Thyroid gland (tissue), 4 donors: ENCODE data around the gene STK24.

Experiments
- CTCF ChIP-seq, 6 experiments: fragments of 200-600 bp in 3 of 6; fragments of 450-650 bp in 3 of 6; sonication (generic) in 3 of 6; IDR thresholded peaks; one replicate each; pipeline ENCODE4 v1.5.1; 2016 to 2019; ENCODE audit warnings: antibody characterized with exemption in 6 of 6, mild to moderate bottlenecking in 2 of 6, inconsistent platforms in 1 of 6, moderate library complexity in 1 of 6
- POLR2A ChIP-seq, 2 donors: fragments of 450-650 bp; IDR thresholded peaks; one replicate each; pipeline ENCODE4 v1.6.1; 2017; ENCODE audit warnings: antibody characterized with exemption in 2 of 2, mild to moderate bottlenecking in 2 of 2, moderate library complexity in 1 of 2

GRCh38 chr13:98429531-98429930, 147.4 kb downstream of the STK24 start:
- no peak for TF ChIP-seq CTCF (IDR thresholded peaks at IDR 0.05)
- TF ChIP-seq POLR2A (IDR thresholded peaks at IDR 0.05) = no peak
